ENCODE data around the gene C2orf66.

- TF ChIP-seq ZNF792 (CRISPR knock-in tag; IDR thresholded peaks at IDR 0.05): no peak
- no peak for TF ChIP-seq ATF3 (CRISPR knock-in tag; IDR thresholded peaks at IDR 0.05)
- TF ChIP-seq TBP (CRISPR knock-in tag; IDR thresholded peaks at IDR 0.05): no peak
- TF ChIP-seq AGO2 (optimal IDR thresholded peaks at IDR 0.05; ENCODE audit: low read depth, low read length): no peak
- no peak for TF ChIP-seq HNRNPUL1 (IDR thresholded peaks at IDR 0.05; ENCODE audit: low read depth, low read length)
- TF ChIP-seq, protein P1, sequence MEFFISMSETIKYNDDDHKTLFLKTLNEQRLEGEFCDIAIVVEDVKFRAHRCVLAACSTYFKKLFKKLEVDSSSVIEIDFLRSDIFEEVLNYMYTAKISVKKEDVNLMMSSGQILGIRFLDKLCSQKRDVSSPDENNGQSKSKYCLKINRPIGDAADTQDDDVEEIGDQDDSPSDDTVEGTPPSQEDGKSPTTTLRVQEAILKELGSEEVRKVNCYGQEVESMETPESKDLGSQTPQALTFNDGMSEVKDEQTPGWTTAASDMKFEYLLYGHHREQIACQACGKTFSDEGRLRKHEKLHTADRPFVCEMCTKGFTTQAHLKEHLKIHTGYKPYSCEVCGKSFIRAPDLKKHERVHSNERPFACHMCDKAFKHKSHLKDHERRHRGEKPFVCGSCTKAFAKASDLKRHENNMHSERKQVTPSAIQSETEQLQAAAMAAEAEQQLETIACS (CRISPR knock-in tag; IDR thresholded peaks at IDR 0.05): no peak
- no peak for TF ChIP-seq ZNF335 (CRISPR knock-in tag; IDR thresholded peaks at IDR 0.05)
- no peak for TF ChIP-seq ZSCAN21 (CRISPR knock-in tag; IDR thresholded peaks at IDR 0.05; ENCODE audit: borderline replicate concordance)
- no peak for TF ChIP-seq USF2 (IDR thresholded peaks at IDR 0.05; ENCODE audit: low read depth, low read length)
- no peak for TF ChIP-seq USF2 (CRISPR knock-in tag; IDR thresholded peaks at IDR 0.05; ENCODE audit: borderline replicate concordance)
- TF ChIP-seq TRIM24 (CRISPR knock-in tag; IDR thresholded peaks at IDR 0.05): no peak
- no peak for TF ChIP-seq HCFC1 (IDR thresholded peaks at IDR 0.05; ENCODE audit: low read depth, low read length)
Observed at GRCh38 chr2:196846295-196846694, 37.1 kb upstream of the C2orf66 start.

Data from HepG2 (cell line).